SHP77 treated with DMSO at 0.1 percent for 48 hours (cell line): ENCODE measurements around the gene PVR.
"Not testable (repeated sequence)": the region's sequence is repeated elsewhere in the genome, so short reads cannot be mapped to it uniquely, and the experiment has no call there.

ENCODE experiments used
- DNase-seq: peaks from one replicate; lab custom pipeline; 2025; lab: John Stamatoyannopoulos, UW

PVR gene

GRCh38 chr19:44700547-44700946 is 56.8 kb downstream of the PVR start:
- DNase-seq, result no peak

GRCh38 chr19:44701228-44701627 is 57.5 kb downstream of the PVR start:
- DNase-seq, result no peak

GRCh38 chr19:44702551-44703176 is 59.0 kb downstream of the PVR start:
- DNase-seq, result no peak

- DNase-seq, result no peak
Observed at GRCh38 chr19:44703336-44704078, 59.8 kb downstream of the PVR start.

- no peak for DNase-seq
Observed at GRCh38 chr19:44704982-44705381, 61.3 kb downstream of the PVR start.

GRCh38 chr19:44705502-44706010 is 61.8 kb downstream of the PVR start:
- no peak for DNase-seq

- DNase-seq, result no peak
Observed at GRCh38 chr19:44706506-44707236, 63.0 kb downstream of the PVR start.

- no peak for DNase-seq
Observed at GRCh38 chr19:44707794-44708193, 64.1 kb downstream of the PVR start.

- no peak for DNase-seq
Observed at GRCh38 chr19:44708940-44709339, 65.2 kb downstream of the PVR start.

- not testable (repeated sequence) for DNase-seq
Observed at GRCh38 chr19:44709434-44710266, 65.9 kb downstream of the PVR start.

GRCh38 chr19:44710483-44710882 is 66.8 kb downstream of the PVR start:
- DNase-seq, result no peak

- no peak for DNase-seq
Observed at GRCh38 chr19:44712864-44713515, 69.3 kb downstream of the PVR start.
